HL-60 (cell line): ENCODE results near the gene NFIC.

Experiments used
- GABPA ChIP-seq: IDR thresholded peaks from 2 replicates; pipeline ENCODE4 v1.6.1; 2012; ENCODE audit warnings: low read depth
- POLR2AphosphoS5 ChIP-seq: IDR thresholded peaks from 2 replicates; pipeline ENCODE4 v1.6.1; 2012; ENCODE audit warnings: low read depth
- SPI1 ChIP-seq: IDR thresholded peaks from 2 replicates; pipeline ENCODE4 v1.6.1; 2012; ENCODE audit warnings: low read depth, mild to moderate bottlenecking, borderline replicate concordance
- TF ChIP-seq, protein P1 (sequence below): IDR thresholded peaks from one replicate; pipeline ENCODE4 v1.5.1; 2011; ENCODE audit warnings: low read length, control low read depth, inconsistent platforms; ENCODE audit not compliant: insufficient read depth
- TF ChIP-seq, protein P2 (sequence below): IDR thresholded peaks from 2 replicates; pipeline ENCODE4 v1.6.1; 2012; ENCODE audit warnings: low read depth; ENCODE audit not compliant: insufficient replicate concordance

- TF ChIP-seq, protein P1, sequence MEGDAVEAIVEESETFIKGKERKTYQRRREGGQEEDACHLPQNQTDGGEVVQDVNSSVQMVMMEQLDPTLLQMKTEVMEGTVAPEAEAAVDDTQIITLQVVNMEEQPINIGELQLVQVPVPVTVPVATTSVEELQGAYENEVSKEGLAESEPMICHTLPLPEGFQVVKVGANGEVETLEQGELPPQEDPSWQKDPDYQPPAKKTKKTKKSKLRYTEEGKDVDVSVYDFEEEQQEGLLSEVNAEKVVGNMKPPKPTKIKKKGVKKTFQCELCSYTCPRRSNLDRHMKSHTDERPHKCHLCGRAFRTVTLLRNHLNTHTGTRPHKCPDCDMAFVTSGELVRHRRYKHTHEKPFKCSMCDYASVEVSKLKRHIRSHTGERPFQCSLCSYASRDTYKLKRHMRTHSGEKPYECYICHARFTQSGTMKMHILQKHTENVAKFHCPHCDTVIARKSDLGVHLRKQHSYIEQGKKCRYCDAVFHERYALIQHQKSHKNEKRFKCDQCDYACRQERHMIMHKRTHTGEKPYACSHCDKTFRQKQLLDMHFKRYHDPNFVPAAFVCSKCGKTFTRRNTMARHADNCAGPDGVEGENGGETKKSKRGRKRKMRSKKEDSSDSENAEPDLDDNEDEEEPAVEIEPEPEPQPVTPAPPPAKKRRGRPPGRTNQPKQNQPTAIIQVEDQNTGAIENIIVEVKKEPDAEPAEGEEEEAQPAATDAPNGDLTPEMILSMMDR: no peak
- no peak for TF ChIP-seq POLR2AphosphoS5
- TF ChIP-seq SPI1: no peak
- TF ChIP-seq, protein P2, sequence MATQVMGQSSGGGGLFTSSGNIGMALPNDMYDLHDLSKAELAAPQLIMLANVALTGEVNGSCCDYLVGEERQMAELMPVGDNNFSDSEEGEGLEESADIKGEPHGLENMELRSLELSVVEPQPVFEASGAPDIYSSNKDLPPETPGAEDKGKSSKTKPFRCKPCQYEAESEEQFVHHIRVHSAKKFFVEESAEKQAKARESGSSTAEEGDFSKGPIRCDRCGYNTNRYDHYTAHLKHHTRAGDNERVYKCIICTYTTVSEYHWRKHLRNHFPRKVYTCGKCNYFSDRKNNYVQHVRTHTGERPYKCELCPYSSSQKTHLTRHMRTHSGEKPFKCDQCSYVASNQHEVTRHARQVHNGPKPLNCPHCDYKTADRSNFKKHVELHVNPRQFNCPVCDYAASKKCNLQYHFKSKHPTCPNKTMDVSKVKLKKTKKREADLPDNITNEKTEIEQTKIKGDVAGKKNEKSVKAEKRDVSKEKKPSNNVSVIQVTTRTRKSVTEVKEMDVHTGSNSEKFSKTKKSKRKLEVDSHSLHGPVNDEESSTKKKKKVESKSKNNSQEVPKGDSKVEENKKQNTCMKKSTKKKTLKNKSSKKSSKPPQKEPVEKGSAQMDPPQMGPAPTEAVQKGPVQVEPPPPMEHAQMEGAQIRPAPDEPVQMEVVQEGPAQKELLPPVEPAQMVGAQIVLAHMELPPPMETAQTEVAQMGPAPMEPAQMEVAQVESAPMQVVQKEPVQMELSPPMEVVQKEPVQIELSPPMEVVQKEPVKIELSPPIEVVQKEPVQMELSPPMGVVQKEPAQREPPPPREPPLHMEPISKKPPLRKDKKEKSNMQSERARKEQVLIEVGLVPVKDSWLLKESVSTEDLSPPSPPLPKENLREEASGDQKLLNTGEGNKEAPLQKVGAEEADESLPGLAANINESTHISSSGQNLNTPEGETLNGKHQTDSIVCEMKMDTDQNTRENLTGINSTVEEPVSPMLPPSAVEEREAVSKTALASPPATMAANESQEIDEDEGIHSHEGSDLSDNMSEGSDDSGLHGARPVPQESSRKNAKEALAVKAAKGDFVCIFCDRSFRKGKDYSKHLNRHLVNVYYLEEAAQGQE: no peak
- TF ChIP-seq GABPA: no peak
Measured at GRCh38 chr19:3398900-3399278, 32.5 kb downstream of the NFIC start.
